Sigmoid colon (tissue), 7 donors: ENCODE results near the gene PAX2. TPM values are rescaled to one million over a fixed set of nuclear protein-coding genes. Genes with fewer than 3 reads are reported as not detected.

Experiments
- DNase-seq: peaks from one replicate; pipeline ENCODE4 v3.0.0-alpha.2; 2019
- H3K27ac ChIP-seq, 4 donors: fragments of 200-600 bp; sonication (generic); one replicate each; pipeline ENCODE4 v1.5.1; 2016 to 2019; ENCODE audit warnings: mild to moderate bottlenecking in 1 of 4
- H3K27me3 ChIP-seq, 3 donors: fragments of 200-600 bp; sonication (generic); one replicate each; pipeline ENCODE4 v1.5.1; 2019; ENCODE audit warnings: mild to moderate bottlenecking in 1 of 3
- H3K36me3 ChIP-seq, 4 donors: fragments of 200-600 bp; sonication (generic); one replicate each; pipeline ENCODE4 v1.5.1; 2016 to 2019
- H3K4me1 ChIP-seq, 4 donors: fragments of 200-600 bp; sonication (generic); one replicate each; pipeline ENCODE4 v1.5.1; 2017 to 2019
- H3K4me3 ChIP-seq, 4 donors: fragments of 200-600 bp; sonication (generic); one replicate each; pipeline ENCODE4 v1.5.1; 2017 to 2019; ENCODE audit warnings: mild to moderate bottlenecking in 2 of 4, moderate library complexity in 1 of 4
- H3K9me3 ChIP-seq, 4 donors: fragments of 200-600 bp in 3 of 4; sonication (generic) in 3 of 4; one replicate each; pipeline versions ENCODE4 v1.5.1 to v1.6.1; 2013 to 2019
- EP300 ChIP-seq, 4 donors: sonication (generic); formaldehyde crosslinking; IDR thresholded peaks; one replicate each; pipeline ENCODE4 v1.6.1; 2017; ENCODE audit warnings: antibody characterized with exemption in 4 of 4
- POLR2A ChIP-seq, 2 donors: fragments of 450-650 bp; IDR thresholded peaks; one replicate each; pipeline ENCODE4 v1.6.1; 2016; ENCODE audit warnings: antibody characterized with exemption in 2 of 2, mild to moderate bottlenecking in 2 of 2, moderate library complexity in 2 of 2
- POLR2AphosphoS5 ChIP-seq, 4 donors: sonication (generic); formaldehyde crosslinking; IDR thresholded peaks; one replicate each; pipeline ENCODE4 v1.6.1; 2017; ENCODE audit warnings: antibody characterized with exemption in 4 of 4
- WGBS, 2 donors: extraction: QIAGEN DNeasy Blood & Tissue Kit; methylation state at CpG; one replicate each; pipeline ENCODE4 v1.1.7; 2013; 5-methylcytosine and 5-hydroxymethylcytosine counted together
- intact Hi-C: fragments of 100-400 bp; cut with DNase I; formaldehyde crosslinking; loops from one replicate; pipeline ENCODE4 v1.15.1; 2023
- polyA plus RNA-seq, 3 donors: library from polyadenylated mRNA; stranded (reverse); fragments of 200-250 nt; gene quantifications; one replicate each; pipeline ENCODE4 v1.2.3, GENCODE V29; 2013
- total RNA-seq, 4 donors: library from RNA; depleted of rRNA; stranded (reverse); fragments of >200 nt; gene quantifications; one replicate each; pipeline ENCODE4 v1.1.0, GENCODE V29; 2016
- TF ChIP-seq, protein P1 (sequence below), 4 experiments: fragments of 450-650 bp in 3 of 4; fragments of 200-600 bp in 1 of 4; IDR thresholded peaks; one replicate each; pipeline ENCODE4 v1.5.1; 2016 to 2019; ENCODE audit warnings: antibody characterized with exemption in 4 of 4, mild to moderate bottlenecking in 3 of 4, moderate library complexity in 2 of 4
- donor health status: healthy with polysubstance abuse.
- donor health status: Bipolar disorder and iron deficiency.
- donor health status: healthy.

Gene PAX2
- total and polyA plus RNA-seq, 7 donors: not detected

DNA sequence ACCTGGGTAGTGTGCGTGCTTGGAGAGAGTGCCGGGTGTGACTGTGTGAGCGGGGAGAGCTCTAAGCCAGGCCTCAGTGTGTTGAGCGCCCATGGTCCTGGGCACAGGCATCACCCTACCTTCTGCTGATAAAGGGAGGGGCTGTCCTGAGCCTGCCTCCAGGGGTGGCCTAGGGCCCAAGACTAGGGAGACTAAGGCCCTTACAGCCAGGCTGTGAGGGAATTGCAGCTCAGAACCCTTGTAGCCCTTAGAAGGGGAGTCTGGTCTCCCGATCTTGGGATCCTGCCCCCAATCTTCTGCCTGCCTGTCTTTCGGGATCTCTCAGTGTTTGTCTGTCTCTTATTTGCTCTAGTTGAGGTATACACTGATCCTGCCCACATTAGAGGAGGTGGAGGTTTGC is 41.2 kb downstream of the PAX2 start:
- intact Hi-C loops: no loop called here
- DNase-seq: no peak
- WGBS, 2 donors: 88 to 91% methylated on average over 6 of the region's 6 CpGs
- Histone ChIP-seq H3K9me3 (no peaks in the 10 kb centered on the region), H3K27ac (no peak overlapping the region), H3K27me3 (peaks cover 0 to 9% (median 0%) of the 10 kb centered on the region in 3 donors), H3K36me3 (no peaks in the 10 kb centered on the region), H3K4me1 (peaks cover 0 to 9% (median 6%) of the 10 kb centered on the region in 4 donors), H3K4me3 (no peak overlapping the region)
- TF ChIP-seq EP300 (IDR thresholded peaks at IDR 0.05) (no peak), POLR2A (IDR thresholded peaks at IDR 0.05) (no peak), POLR2AphosphoS5 (IDR thresholded peaks at IDR 0.05) (no peak)
- TF ChIP-seq, protein P1, sequence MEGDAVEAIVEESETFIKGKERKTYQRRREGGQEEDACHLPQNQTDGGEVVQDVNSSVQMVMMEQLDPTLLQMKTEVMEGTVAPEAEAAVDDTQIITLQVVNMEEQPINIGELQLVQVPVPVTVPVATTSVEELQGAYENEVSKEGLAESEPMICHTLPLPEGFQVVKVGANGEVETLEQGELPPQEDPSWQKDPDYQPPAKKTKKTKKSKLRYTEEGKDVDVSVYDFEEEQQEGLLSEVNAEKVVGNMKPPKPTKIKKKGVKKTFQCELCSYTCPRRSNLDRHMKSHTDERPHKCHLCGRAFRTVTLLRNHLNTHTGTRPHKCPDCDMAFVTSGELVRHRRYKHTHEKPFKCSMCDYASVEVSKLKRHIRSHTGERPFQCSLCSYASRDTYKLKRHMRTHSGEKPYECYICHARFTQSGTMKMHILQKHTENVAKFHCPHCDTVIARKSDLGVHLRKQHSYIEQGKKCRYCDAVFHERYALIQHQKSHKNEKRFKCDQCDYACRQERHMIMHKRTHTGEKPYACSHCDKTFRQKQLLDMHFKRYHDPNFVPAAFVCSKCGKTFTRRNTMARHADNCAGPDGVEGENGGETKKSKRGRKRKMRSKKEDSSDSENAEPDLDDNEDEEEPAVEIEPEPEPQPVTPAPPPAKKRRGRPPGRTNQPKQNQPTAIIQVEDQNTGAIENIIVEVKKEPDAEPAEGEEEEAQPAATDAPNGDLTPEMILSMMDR (IDR thresholded peaks at IDR 0.05): no peak

DNA sequence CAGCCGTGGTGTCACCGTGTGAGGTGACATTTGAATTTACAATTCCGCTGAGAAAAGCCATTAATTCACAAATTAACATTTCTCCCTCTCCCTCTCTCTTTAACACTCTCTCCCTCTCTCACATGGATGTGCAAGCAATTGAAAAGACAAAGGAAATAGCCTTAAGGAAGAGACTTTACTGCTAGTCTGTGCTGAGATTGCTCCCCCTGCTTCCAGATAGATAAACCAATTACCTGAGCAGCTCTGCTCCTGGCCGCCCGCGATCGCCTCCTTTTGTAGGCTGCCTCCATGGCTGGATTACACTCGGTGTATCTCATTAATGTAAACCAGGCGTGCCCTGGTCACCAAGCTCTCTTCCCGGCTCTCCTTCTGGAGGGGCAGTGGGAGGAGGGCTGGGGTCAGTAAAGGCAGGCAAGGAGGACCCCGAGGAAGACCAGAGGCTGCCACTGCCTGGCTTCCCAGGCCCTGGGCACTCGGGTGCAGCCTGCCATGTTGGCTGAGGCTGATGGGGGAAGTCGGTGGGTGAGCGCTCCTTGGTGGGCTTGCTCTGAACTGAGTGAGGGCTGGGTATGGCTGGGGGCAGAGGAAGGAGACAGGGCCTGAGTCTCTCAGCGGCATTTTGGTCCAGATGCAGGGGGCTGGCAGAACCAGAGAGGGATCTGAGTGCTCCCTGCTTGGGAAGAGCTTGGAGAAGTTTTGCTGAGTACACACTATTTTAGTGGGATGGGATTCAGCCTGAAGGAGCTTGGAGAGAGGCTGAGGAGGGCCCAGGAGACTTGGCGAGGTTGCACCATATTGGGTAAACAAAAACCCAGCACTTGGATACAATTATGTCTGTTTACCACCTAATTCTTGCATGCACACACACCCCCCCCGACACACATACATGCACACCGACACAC is 42.9 kb downstream of the PAX2 start:
- H3K4me1 ChIP-seq: peaks cover 0 to 9% (median 6%) of the 10 kb centered on the region in 4 donors
- intact Hi-C loops: no loop called here
- no peak overlapping the region for H3K27ac ChIP-seq
- no peaks in the 10 kb centered on the region for H3K9me3 ChIP-seq
- H3K27me3 ChIP-seq: peaks cover 0 to 9% (median 0%) of the 10 kb centered on the region in 3 donors
- no peak for TF ChIP-seq POLR2A (IDR thresholded peaks at IDR 0.05)
- TF ChIP-seq, protein P1 (IDR thresholded peaks at IDR 0.05): no peak
- TF ChIP-seq POLR2AphosphoS5 (IDR thresholded peaks at IDR 0.05): no peak
- TF ChIP-seq EP300 (IDR thresholded peaks at IDR 0.05): no peak
- H3K4me3 ChIP-seq: no peak overlapping the region
- 51 to 73% methylated on average over 18 of the region's 18 CpGs for WGBS, 2 donors
- H3K36me3 ChIP-seq: no peaks in the 10 kb centered on the region
- DNase-seq: peak; percentile 40

DNA sequence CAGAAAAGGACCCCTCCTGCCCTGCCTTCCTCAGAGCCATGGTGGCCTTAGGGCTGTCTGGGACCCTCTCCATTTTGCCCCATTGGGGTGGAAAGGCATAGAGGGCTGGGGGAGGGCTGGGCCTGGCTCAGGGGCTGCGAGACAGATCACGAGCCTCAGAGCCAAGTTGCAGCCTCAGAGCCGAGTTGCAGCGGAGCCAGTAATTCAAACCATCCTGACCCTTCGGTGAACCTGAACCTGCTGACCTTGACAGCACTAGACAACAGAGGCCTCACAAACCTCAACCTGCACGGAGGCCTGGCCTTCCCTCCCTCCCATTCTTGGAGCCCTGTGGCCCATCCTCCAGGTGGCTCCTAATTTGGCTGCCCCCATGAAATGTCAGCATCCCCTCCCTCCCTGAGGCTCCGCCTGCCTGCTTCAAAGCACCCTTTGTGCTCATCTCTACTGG is 45.4 kb downstream of the PAX2 start:
- no peak overlapping the region for H3K4me3 ChIP-seq
- 61 to 73% methylated on average over 7 of the region's 7 CpGs for WGBS, 2 donors
- DNase-seq: no peak
- peaks cover 0 to 9% (median 6%) of the 10 kb centered on the region in 4 donors for H3K4me1 ChIP-seq
- intact Hi-C loops: no loop called here
- no peaks in the 10 kb centered on the region for H3K36me3 ChIP-seq
- H3K27ac ChIP-seq: no peak overlapping the region
- TF ChIP-seq POLR2AphosphoS5 (IDR thresholded peaks at IDR 0.05): no peak
- TF ChIP-seq POLR2A (IDR thresholded peaks at IDR 0.05): no peak
- no peak for TF ChIP-seq EP300 (IDR thresholded peaks at IDR 0.05)
- TF ChIP-seq, protein P1 (IDR thresholded peaks at IDR 0.05): no peak
- H3K9me3 ChIP-seq: no peaks in the 10 kb centered on the region
- peaks cover 0 to 9% (median 0%) of the 10 kb centered on the region in 3 donors for H3K27me3 ChIP-seq

DNA sequence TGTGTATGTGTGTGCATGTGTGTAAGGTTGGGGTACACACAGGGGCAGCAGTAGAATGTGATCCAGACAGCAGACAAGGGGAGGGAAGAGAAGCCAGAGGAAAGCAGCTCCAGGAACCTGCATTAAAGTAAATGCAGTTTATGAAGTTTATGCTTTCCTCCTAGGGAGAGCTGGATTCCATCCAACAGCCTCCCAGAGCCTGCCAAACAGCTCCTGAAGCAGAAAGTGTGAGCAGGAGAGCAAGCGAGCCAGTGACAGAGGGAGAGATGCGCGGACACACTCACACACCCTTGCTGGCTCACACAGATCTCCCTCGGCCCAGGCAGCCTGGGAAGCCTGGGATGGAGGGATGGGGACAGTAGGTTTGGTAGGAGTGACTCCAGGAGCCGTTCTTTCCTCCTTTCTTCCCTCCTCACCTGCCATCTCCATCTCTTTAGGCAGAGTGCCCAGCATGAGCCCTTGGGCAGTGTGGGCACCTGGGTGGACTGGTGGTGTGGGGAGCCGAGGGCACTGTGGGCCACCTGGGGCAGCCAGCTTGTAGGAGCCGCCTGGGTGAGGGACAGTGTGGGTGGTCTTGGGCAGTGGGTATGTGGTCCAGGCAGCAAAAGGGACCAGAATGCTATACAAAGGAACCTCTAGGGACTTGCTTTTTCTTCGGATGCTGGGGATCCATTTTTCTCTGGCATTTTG is 46.1 kb downstream of the PAX2 start:
- Histone ChIP-seq H3K4me1 (peaks cover 0 to 9% (median 6%) of the 10 kb centered on the region in 4 donors), H3K27ac (no peak overlapping the region), H3K27me3 (peaks cover 0 to 9% (median 0%) of the 10 kb centered on the region in 3 donors), H3K9me3 (no peaks in the 10 kb centered on the region), H3K4me3 (no peak overlapping the region), H3K36me3 (no peaks in the 10 kb centered on the region)
- DNase-seq: no peak
- TF ChIP-seq POLR2A (IDR thresholded peaks at IDR 0.05): no peak
- TF ChIP-seq POLR2AphosphoS5 (IDR thresholded peaks at IDR 0.05): no peak
- no peak for TF ChIP-seq EP300 (IDR thresholded peaks at IDR 0.05)
- intact Hi-C loops: no loop called here
- 51 to 76% methylated on average over 8 of the region's 8 CpGs for WGBS, 2 donors

DNA sequence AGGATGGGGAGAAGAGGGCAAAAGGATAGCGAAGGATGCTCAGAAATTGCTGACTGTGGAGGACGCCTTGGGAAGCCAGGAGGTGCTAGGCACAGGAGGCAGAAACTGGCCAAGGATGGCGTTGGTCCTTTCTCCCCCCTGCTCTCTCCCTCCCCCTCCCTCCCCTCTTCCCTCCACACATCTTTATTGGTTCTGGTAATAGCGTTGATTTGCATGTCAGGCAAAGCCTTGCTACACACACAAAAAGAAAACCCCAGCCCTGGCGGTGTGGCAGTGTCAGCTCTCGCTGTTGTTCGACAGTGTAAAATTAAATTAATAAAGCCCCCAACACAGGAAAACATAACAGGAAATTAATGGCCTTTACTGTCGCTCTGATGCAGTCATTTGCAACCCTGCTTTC is 47.2 kb downstream of the PAX2 start:
- H3K27me3 ChIP-seq: peaks cover 0 to 9% (median 0%) of the 10 kb centered on the region in 3 donors
- no peaks in the 10 kb centered on the region for H3K9me3 ChIP-seq
- intact Hi-C loops: no loop called here
- no peaks in the 10 kb centered on the region for H3K36me3 ChIP-seq
- TF ChIP-seq, protein P1 (IDR thresholded peaks at IDR 0.05): no peak
- TF ChIP-seq EP300 (IDR thresholded peaks at IDR 0.05): no peak
- no peak for TF ChIP-seq POLR2AphosphoS5 (IDR thresholded peaks at IDR 0.05)
- TF ChIP-seq POLR2A (IDR thresholded peaks at IDR 0.05): no peak
- WGBS, 2 donors: 79 to 83% methylated on average over 8 of the region's 8 CpGs
- H3K4me1 ChIP-seq: peaks cover 0 to 9% (median 6%) of the 10 kb centered on the region in 4 donors
- H3K27ac ChIP-seq: no peak overlapping the region
- no peak overlapping the region for H3K4me3 ChIP-seq
- no peak for DNase-seq
